Ovary (tissue), 3 donors: ENCODE data around the gene CENPP.

Experiments
- EP300 ChIP-seq: sonication (generic); formaldehyde crosslinking; IDR thresholded peaks from one replicate; pipeline ENCODE4 v1.6.1; 2017; ENCODE audit warnings: antibody characterized with exemption
- POLR2A ChIP-seq: fragments of 450-650 bp; IDR thresholded peaks from one replicate; pipeline ENCODE4 v1.6.1; 2017; ENCODE audit warnings: antibody characterized with exemption, mild to moderate bottlenecking, moderate library complexity
- TF ChIP-seq, protein P1 (sequence below), 3 donors: fragments of 450-650 bp in 2 of 3; fragments of 200-600 bp in 1 of 3; IDR thresholded peaks; one replicate each; pipeline versions ENCODE4 v1.5.1 to v1.8.0; 2016 to 2022; ENCODE audit warnings: antibody characterized with exemption in 3 of 3, mild to moderate bottlenecking in 1 of 3
- donor health status: DM: no; HTN: no; CAD: no.

DNA sequence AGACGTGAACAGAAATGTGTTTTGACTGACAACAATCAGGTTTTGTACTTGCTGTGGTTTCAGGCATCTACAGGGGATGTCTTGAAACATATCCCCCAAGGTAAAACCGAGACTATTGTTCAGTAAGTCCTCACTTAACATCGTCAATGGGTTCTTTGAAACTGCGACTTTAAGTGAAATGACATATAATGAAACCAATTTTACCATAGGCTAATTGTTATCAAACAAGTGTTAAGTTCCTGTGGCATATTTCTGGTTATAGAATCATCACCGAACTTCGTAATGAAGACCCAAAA lies 114.9 kb downstream of the CENPP start:
- TF ChIP-seq, protein P1, sequence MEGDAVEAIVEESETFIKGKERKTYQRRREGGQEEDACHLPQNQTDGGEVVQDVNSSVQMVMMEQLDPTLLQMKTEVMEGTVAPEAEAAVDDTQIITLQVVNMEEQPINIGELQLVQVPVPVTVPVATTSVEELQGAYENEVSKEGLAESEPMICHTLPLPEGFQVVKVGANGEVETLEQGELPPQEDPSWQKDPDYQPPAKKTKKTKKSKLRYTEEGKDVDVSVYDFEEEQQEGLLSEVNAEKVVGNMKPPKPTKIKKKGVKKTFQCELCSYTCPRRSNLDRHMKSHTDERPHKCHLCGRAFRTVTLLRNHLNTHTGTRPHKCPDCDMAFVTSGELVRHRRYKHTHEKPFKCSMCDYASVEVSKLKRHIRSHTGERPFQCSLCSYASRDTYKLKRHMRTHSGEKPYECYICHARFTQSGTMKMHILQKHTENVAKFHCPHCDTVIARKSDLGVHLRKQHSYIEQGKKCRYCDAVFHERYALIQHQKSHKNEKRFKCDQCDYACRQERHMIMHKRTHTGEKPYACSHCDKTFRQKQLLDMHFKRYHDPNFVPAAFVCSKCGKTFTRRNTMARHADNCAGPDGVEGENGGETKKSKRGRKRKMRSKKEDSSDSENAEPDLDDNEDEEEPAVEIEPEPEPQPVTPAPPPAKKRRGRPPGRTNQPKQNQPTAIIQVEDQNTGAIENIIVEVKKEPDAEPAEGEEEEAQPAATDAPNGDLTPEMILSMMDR (IDR thresholded peaks at IDR 0.05), result no peak
- TF ChIP-seq POLR2A (no peak), EP300 (no peak)
